NCI-H187 treated with DMSO at 0.1 percent for 48 hours (cell line): ENCODE measurements around the gene THAP4.
"Not testable (repeated sequence)": the region's sequence is repeated elsewhere in the genome, so short reads cannot be mapped to it uniquely, and the experiment has no call there.

ENCODE experiments used
- DNase-seq: peaks from one replicate; lab custom pipeline; 2025; lab: John Stamatoyannopoulos, UW

The THAP4 gene

GRCh38 chr2:241582806-241583205, 54.2 kb downstream of the THAP4 start:
- DNase-seq: no peak

- DNase-seq: no peak
Observed at GRCh38 chr2:241582328-241582727, 54.6 kb downstream of the THAP4 start.

- no peak for DNase-seq
Observed at GRCh38 chr2:241579281-241579680, 57.7 kb downstream of the THAP4 start.

GRCh38 chr2:241577413-241578122, 59.4 kb downstream of the THAP4 start:
- no peak for DNase-seq

- DNase-seq: no peak
Observed at GRCh38 chr2:241576293-241576654, 60.7 kb downstream of the THAP4 start.

- no peak for DNase-seq
Observed at GRCh38 chr2:241575624-241576292, 61.2 kb downstream of the THAP4 start.

GRCh38 chr2:241574911-241575623, 61.9 kb downstream of the THAP4 start:
- no peak for DNase-seq

GRCh38 chr2:241573741-241574140, 63.2 kb downstream of the THAP4 start:
- DNase-seq: no peak

- not testable (repeated sequence) for DNase-seq
Observed at GRCh38 chr2:241572915-241573651, 63.9 kb downstream of the THAP4 start.

- DNase-seq: no peak
Observed at GRCh38 chr2:241571821-241572620, 64.9 kb downstream of the THAP4 start.

- DNase-seq: no peak
Observed at GRCh38 chr2:241570961-241571581, 65.9 kb downstream of the THAP4 start.

GRCh38 chr2:241569831-241570281, 67.1 kb downstream of the THAP4 start:
- no peak for DNase-seq

GRCh38 chr2:241568726-241569125, 68.2 kb downstream of the THAP4 start:
- no peak for DNase-seq

GRCh38 chr2:241567776-241568175, 69.2 kb downstream of the THAP4 start:
- no peak for DNase-seq

GRCh38 chr2:241567266-241567665, 69.7 kb downstream of the THAP4 start:
- not testable (repeated sequence) for DNase-seq

- no peak for DNase-seq
Observed at GRCh38 chr2:241566468-241566867, 70.5 kb downstream of the THAP4 start.

- not testable (repeated sequence) for DNase-seq
Observed at GRCh38 chr2:241566021-241566420, 70.9 kb downstream of the THAP4 start.

- DNase-seq: no peak
Observed at GRCh38 chr2:241565411-241565810, 71.5 kb downstream of the THAP4 start.

GRCh38 chr2:241564596-241565410, 72.2 kb downstream of the THAP4 start:
- DNase-seq: no peak

- DNase-seq: no peak
Observed at GRCh38 chr2:241563981-241564595, 72.9 kb downstream of the THAP4 start.
